KOPT-K1 (cell line): ENCODE measurements around the gene SARM1.

Experiments
- H3K27ac ChIP-seq: fragments of 200-600 bp; sonication (generic); 2 replicates; pipeline ENCODE4 v1.5.1; 2016; ENCODE audit warnings: antibody characterized with exemption, mild to moderate bottlenecking, low read depth, low read length; ENCODE audit not compliant: poor library complexity, severe bottlenecking
- H3K36me3 ChIP-seq: fragments of 200-600 bp; sonication (generic); 2 replicates; pipeline ENCODE4 v1.5.1; 2017; ENCODE audit warnings: antibody characterized with exemption, mild to moderate bottlenecking, low read length, moderate library complexity; ENCODE audit not compliant: insufficient read depth
- H3K9me3 ChIP-seq: fragments of 200-600 bp; sonication (generic); 2 replicates; pipeline ENCODE4 v1.5.1; 2017; ENCODE audit warnings: antibody characterized with exemption, low read length, mild to moderate bottlenecking; ENCODE audit not compliant: insufficient read depth, poor library complexity, severe bottlenecking

Gene SARM1

DNA sequence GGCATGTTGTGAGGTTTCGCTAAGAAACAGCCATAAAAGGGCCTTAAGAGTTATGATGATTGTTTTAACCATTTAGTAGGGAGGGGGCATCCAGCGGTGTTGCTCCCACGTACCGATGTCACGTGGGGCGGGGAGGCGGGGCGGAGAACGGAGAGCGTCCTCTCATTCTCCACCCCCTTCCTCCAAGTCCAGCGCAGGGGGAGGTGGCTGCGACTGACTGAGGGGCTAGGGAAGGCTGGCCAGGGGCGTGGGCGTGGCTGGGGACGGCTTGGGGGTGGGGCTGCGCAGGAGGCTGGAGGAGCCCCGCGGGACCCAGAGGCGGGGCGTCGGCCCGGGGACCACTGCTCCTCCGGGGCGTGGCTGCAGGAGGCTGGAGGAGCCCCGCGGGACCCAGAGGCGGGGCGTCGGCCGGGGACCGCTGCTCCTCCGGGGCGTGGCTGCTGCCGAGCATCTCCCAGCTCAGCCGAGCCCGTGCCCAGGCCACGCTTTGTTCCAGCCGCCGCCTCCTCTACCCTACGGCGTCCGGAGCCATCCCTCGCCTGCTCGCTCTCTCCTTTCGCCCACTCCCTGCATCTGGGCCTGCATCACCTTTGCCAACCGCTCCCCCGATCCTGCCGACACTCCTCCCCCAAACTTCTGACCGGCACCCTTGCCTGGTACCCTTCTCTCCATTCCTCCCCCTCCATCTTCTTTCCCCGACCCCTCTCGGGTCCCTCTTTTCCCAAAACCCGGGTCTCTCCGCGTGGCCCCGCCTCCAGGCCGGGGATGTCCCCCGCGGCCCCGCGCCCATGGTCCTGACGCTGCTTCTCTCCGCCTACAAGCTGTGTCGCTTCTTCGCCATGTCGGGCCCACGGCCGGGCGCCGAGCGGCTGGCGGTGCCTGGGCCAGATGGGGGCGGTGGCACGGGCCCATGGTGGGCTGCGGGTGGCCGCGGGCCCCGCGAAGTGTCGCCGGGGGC, at the start of gene SARM1:
Gene SARM1 (plus strand): TSS at position 450 of the 958 bp plus-strand sequence. CDS start 339 bp downstream, at position 789.
- Histone ChIP-seq H3K36me3 (no peaks in the 10 kb centered on the region), H3K27ac (peak within 1 kb of the TSS; percentile 45), H3K9me3 (no peaks in the 10 kb centered on the region)

DNA sequence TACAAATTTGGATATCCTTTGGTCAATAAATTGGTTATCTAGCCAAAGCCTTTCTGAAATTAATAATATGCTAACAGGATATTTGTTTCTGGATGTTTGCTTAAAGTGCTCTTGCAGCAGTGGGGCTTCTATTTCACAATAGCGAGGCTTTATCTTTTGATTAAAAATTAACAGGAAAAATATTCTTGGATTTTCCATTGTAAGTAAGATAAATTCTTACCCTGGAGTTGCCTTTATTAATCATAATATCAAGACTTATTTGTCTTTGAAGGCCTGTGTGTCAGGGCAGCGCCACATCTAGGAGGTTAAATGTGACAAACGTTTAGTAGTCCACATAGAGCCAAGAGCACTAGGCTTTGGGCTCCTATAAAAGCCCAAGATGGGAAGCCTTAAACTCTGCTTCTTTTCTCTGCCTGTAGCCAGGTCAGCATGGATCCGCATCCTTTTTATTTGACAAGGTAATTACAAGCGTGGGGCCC, 47.2 kb upstream of the SARM1 start:
- Histone ChIP-seq H3K27ac (no peak overlapping the region), H3K9me3 (no peaks in the 10 kb centered on the region), H3K36me3 (peaks cover 62% of the 10 kb centered on the region)

DNA sequence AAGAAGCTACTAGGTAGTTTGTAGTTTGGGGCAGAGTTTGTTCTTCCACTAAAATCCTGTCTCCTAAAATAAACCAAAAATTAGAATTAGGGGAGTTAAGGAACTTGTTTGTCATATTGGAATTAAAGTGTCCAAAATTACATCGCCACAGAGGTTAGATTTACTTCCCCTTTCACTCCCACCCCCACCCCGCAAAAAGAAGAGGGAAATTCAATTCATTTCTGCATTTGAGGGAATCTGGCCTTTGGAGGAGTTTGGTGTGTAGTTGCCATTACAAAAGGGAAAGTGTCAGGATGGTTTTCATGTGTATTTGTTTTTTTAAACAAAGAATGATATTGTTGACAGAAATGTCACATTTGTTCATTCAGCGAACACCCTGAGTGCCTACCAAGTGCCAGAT, 46.7 kb upstream of the SARM1 start:
- Histone ChIP-seq H3K36me3 (peaks cover 65% of the 10 kb centered on the region), H3K27ac (no peak overlapping the region)

DNA sequence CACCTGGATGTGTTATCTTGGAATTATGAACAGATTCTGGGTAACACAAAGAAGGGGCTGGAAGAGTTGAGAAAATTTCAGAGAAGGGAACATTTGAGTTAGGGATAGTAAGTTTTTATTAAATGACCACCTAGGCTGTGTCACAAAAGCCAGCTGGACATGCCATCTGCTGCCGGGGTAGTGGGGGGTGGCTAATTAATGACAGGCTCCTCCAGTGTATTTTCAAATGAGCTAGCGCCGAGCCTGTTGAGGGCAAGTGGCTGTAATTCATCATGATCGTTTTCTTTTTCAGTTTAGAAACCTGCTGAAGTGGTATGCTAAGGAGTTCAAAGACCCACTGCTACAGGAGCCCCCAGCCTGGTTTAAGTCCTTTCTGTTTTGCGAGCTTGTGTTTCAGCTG, 46.3 kb upstream of the SARM1 start:
- Histone ChIP-seq H3K36me3 (peaks cover 66% of the 10 kb centered on the region), H3K9me3 (no peaks in the 10 kb centered on the region), H3K27ac (no peak overlapping the region)

More for the DNA sequence above, 46.7 kb upstream of the SARM1 start:
- no peaks in the 10 kb centered on the region for H3K9me3 ChIP-seq

DNA sequence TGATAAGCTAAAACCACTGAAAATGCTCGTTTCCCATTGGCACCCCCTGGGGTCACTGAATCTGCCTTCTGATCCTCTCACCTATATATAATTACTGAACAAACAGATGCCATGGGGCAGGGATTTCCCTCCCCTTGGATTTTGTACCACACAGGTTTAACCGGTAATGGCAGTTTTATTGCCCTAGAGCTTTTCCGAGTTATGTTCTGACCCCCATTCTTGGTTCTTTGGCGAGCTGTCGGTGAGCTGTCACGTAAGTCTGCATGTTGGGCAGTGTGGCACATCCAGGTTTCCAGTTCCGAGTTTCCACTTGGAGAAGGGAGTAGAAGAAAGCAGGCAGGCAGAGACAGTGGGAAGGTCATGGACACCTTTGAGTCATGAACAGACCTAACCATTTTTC, 45.4 kb upstream of the SARM1 start:
- H3K36me3 ChIP-seq, result peaks cover 67% of the 10 kb centered on the region
- H3K9me3 ChIP-seq, result no peaks in the 10 kb centered on the region
- H3K27ac ChIP-seq, result no peak overlapping the region

DNA sequence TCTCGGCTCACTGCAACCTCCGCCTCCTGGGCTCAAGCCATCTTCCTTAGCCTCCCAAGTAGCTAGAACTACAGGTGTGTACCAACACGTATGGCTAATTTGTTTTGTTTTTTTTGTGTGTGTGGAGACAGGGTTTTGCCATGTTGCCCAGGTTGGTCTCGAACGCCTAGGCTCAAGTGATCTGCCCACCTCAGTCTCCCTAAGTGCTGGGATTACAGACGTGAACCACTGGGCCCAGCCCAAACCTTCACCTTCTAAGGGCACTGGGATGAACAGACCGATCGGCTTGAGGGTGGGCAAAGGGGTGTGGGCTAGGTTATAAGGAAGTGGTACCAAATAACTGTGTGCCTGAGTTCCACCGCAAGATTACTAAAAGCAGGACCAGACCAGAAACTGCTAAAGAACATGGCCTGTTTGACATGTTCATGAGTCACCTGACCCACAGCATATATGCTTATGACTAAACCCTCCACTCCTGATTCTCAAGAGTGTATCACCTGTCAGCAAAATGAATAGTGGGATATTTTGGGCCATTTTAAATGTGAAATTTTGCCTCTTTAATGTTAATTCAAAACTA, 44.4 kb upstream of the SARM1 start:
- H3K36me3 ChIP-seq, result peaks cover 71% of the 10 kb centered on the region
- no peaks in the 10 kb centered on the region for H3K9me3 ChIP-seq
- H3K27ac ChIP-seq, result no peak overlapping the region

DNA sequence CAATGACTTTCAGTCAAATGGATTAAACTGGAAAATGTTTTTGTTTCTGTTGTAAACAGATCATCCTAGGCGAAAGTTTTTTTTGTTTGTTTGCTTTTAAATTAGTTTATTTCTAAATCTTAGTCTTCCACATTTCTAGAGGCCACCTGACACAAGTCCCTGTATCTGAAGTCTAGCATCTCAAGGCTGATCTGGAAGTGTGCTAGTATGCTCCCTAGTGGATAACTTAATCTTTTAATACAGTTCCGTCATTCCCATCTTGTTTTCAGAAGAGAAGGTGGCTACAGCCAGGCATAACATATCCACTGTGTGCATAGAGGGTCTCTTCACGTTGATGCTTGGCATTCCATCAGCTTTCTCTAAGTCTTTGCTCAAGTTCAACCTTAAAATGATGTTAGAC, 43.8 kb upstream of the SARM1 start:
- Histone ChIP-seq H3K36me3 (peaks cover 67% of the 10 kb centered on the region), H3K9me3 (no peaks in the 10 kb centered on the region), H3K27ac (no peak overlapping the region)

DNA sequence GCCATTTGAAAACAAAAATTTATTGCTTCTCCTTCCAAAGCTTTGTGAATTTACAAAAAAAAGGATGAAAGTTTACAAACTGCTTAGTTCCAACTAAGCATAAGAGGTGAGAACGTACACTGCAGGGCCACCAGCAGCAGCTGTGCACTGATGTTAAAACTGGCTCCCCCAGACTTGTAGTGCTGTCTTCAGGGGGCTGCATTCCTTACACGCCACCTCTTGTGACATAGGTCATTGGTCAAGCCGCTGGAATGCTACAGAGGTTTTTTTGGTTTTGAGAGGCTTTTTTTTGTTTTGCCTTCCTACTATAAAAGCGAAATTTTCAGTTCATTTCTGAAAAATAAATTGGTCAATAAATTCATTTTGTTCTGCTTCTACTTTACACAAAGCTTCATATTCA, 43.2 kb upstream of the SARM1 start:
- Histone ChIP-seq H3K36me3 (peaks cover 63% of the 10 kb centered on the region), H3K27ac (no peak overlapping the region), H3K9me3 (no peaks in the 10 kb centered on the region)

DNA sequence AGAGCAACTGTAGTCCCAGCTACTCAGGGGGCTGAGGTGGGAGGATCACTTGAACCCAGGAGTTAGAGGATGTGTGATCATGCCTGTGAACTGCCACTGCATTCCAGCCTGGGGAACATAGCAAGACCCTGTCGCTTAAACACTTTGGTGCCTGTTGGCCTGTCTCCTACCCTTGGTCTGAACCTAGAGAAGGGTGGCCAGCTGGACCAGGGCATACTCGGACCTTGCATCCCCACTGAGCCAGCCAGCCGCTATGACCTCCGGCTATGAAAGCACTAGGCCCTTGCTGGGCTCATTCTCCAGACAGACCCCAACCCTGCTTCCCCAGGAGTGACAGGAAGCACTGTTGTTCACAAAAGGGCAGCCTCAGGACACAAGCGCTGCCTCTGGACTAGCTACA, 40.8 kb upstream of the SARM1 start:
- no peak overlapping the region for H3K27ac ChIP-seq
- peaks cover 55% of the 10 kb centered on the region for H3K36me3 ChIP-seq
- H3K9me3 ChIP-seq, result no peaks in the 10 kb centered on the region

DNA sequence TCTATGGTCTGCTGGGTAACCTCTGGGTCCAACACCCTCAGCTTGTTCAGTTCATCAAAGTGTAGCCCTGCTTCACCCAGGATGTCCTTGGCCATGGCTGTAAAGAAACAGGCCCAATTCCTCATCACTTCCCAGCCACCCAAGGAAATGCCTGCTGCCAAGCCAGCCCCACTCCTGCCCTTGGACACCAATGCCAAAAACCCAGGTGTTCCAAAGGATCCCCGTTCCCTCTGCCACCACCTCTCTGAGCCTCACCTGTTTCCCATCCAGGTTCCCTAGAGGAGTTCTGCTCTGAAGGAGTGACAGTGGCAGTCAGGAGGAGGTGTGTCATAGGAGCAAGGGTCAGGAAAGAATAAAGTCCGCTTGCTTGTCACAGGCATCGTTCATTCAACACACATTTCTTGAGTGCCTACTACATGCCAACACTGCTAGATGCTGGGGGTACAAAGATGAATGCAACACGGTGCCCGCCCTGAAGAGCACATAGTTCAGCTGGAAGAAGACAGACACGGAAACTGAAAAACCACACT, 39.5 kb upstream of the SARM1 start:
- Histone ChIP-seq H3K36me3 (peaks cover 42% of the 10 kb centered on the region), H3K9me3 (no peaks in the 10 kb centered on the region), H3K27ac (no peak overlapping the region)

DNA sequence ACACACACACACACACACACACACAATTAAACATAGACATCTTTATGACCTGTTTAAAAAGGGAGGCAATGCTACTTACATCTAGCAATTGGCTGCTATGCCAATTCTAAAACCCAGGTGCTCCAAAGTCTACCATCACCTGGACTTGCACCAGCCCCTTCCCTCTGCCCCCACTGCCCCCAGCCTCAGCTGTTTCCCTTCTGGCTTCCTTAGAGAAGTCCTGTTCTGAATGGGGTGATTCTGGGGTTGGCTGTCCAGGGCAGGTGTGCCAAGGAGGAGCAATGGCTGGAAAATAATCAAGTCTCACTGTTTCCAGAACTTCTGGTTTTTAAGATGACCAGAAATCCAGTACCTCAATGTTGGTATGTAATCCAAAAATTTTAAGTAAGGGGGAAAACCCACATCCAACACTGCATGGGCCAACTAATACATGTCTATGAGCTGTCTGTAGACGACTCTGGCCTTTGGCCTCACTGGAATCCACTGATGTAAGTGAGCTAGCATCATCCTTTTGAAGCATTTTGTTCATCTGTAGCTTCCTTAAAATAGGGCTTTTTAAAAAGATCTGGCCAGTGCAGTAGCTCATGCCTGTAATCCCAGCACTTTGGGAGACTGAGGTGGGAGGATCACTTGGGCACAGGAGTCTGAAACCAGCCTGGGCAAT, 38.3 kb upstream of the SARM1 start:
- no peak overlapping the region for H3K27ac ChIP-seq

DNA sequence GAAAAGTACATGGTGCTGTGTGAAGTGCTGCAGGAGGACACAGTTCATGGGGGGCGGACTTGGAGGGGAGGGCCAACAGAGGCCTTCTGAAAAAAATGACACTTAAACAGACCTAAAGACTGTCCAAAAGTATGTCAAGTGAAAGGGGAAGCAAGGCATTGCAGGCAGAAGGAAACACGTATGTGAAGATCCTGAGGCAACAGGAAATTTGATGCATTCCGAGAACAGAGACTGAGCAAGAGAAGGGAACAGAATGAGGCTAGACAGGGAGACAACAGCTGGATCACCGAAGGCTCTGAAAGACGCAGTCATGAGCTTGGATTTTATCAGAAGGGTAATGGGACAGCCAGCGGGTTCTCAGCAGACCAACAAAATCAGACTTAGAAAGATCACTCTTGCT, 37.3 kb upstream of the SARM1 start:
- H3K27ac ChIP-seq, result no peak overlapping the region
- no peaks in the 10 kb centered on the region for H3K9me3 ChIP-seq
- peaks cover 20% of the 10 kb centered on the region for H3K36me3 ChIP-seq

More for the DNA sequence above, 38.3 kb upstream of the SARM1 start:
- peaks cover 30% of the 10 kb centered on the region for H3K36me3 ChIP-seq
- no peaks in the 10 kb centered on the region for H3K9me3 ChIP-seq

DNA sequence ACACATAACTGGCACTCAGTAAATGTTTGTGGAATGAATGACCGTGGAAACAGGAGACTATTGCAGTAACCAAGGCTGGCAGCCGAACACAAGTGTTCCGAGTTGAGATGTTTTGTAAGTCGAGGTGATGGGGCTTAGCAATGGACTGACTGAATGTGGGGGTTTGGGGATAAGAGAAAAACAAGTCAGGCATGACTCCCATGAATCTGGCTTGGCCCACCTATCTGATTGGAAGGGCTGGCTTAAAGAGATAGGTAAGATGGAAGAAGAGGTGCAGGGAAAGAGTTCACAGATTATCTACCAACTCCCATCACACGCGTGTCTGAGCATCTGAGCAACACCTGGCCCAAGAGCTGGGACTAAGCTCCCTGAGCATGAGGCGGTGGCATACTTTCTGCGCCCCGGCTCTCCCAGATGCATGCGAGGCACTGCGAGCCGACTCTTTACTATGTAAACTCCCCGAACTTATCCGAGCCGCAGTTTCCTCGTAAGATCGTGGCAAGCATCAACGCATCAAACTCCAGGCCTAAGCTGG, 36.8 kb upstream of the SARM1 start:
- H3K9me3 ChIP-seq, result no peaks in the 10 kb centered on the region
- peaks cover 16% of the 10 kb centered on the region; the same call in 1 of the 2 replicates for H3K36me3 ChIP-seq
- peak overlapping the region; percentile 30 for H3K27ac ChIP-seq

DNA sequence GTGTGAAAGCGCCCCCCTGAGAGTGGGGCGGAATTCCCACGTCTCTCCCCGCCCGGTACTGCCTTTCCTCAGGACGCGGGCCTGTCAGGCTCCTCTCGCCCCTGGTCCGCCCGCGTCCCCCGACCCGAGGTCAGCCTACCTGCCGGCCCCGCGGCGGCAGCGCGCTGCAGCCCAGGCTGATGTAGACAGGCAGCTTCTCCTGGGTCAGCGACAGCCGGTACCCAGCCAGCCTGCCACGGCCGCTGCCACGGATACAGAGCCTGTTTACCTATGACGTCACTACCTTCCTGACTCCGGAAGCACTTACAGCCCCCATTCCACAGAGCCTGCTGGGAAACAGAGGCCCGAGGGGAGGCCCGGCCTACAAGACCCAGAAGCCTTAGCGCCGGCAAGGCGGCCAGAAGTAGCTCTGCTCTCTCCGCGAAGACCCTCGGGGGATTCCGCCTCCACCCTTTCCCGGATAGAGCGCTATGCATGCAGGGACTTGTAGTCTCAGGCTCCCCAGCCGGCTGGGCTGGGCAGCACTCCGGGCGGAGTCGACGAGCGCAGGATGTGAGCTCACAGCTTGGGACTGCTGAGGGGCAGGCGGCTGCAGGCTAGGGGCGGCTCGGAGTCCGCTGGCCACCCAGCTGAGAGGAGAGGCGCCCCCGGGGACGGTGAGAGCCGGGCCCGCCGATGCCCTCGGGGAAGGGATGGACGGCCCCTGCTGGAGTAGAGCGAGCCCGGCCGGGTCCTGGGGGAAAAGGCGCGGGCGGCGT, 36.1 kb upstream of the SARM1 start, which contains the start of the genes IFT20 and TNFAIP1:
Gene IFT20 (minus strand): TSS at position 272 of the 758 bp plus-strand sequence. CDS start 3,487 bp downstream, outside the sequence.
Gene TNFAIP1 (plus strand): TSS at position 561 of the 758 bp plus-strand sequence. CDS start 3,761 bp downstream, outside the sequence.
- Histone ChIP-seq H3K27ac (peak within 1 kb of the TSS; percentile 57), H3K9me3 (no peaks in the 10 kb centered on the region), H3K36me3 (peaks cover 13% of the 10 kb centered on the region; the same call in 1 of the 2 replicates)
